SK-N-SH treated with all-trans-retinoic acid at 6 μM for 48 hours (cell line): ENCODE data around the gene ARFGAP3.

Experiments
- ATAC-seq: fragments of 200-7000 bp; cut with Tn5 transposase; 3 replicates; pipeline ENCODE4 v1.9.1; 2020; ENCODE audit warnings: mild to moderate bottlenecking, moderate library complexity
- ARNTL ChIP-seq: fragments of 450-650 bp; formaldehyde crosslinking; IDR thresholded peaks from 2 replicates; pipeline ENCODE4 v1.5.0; 2020; ENCODE audit warnings: low read depth, mild to moderate bottlenecking, moderate library complexity, borderline replicate concordance
- BACH2 ChIP-seq: fragments of 250-450 bp; sonication (Bioruptor Pico); IDR thresholded peaks from 2 replicates; pipeline ENCODE4 v1.9.0; 2021; ENCODE audit warnings: mild to moderate bottlenecking, borderline replicate concordance
- CREB5 ChIP-seq: fragments of 250-450 bp; sonication (Bioruptor Pico); IDR thresholded peaks from 2 replicates; pipeline ENCODE4 v1.5.1; 2020; ENCODE audit warnings: low read depth, mild to moderate bottlenecking, moderate library complexity
- CSDC2 ChIP-seq: fragments of 250-450 bp; sonication (Bioruptor Pico); IDR thresholded peaks from 2 replicates; pipeline ENCODE4 v1.5.0; 2020; ENCODE audit warnings: mild to moderate bottlenecking, moderate library complexity
- ESRRG ChIP-seq: fragments of 250-450 bp; sonication (Bioruptor Pico); IDR thresholded peaks from 2 replicates; pipeline ENCODE4 v1.6.1; 2021; ENCODE audit warnings: mild to moderate bottlenecking
- GLIS3 ChIP-seq: fragments of 250-450 bp; sonication (Bioruptor Pico); IDR thresholded peaks from 2 replicates; pipeline ENCODE4 v1.5.0; 2020; ENCODE audit warnings: mild to moderate bottlenecking, moderate library complexity
- ISL1 ChIP-seq: fragments of 250-450 bp; sonication (Bioruptor Pico); IDR thresholded peaks from 2 replicates; pipeline ENCODE4 v2.1.2; 2022; ENCODE audit warnings: mild to moderate bottlenecking, moderate library complexity
- OSR1 ChIP-seq: fragments of 250-450 bp; sonication (Bioruptor Pico); IDR thresholded peaks from 2 replicates; pipeline ENCODE4 v1.8.0; 2022; ENCODE audit warnings: moderate library complexity, mild to moderate bottlenecking, inconsistent platforms
- PATZ1 ChIP-seq: fragments of 250-450 bp; sonication (Bioruptor Pico); IDR thresholded peaks from 2 replicates; pipeline ENCODE4 v1.8.0; 2020; ENCODE audit warnings: mild to moderate bottlenecking, moderate library complexity, borderline replicate concordance
- POU6F1 ChIP-seq: fragments of 250-450 bp; sonication (Bioruptor Pico); IDR thresholded peaks from 2 replicates; pipeline ENCODE4 v1.8.0; 2021; ENCODE audit warnings: low read depth, mild to moderate bottlenecking, moderate library complexity, borderline replicate concordance
- PPARA ChIP-seq: fragments of 250-450 bp; sonication (Bioruptor Pico); IDR thresholded peaks from 2 replicates; pipeline ENCODE4 v1.5.0; 2020; ENCODE audit warnings: mild to moderate bottlenecking, borderline replicate concordance
- RARB ChIP-seq: fragments of 250-450 bp; sonication (Bioruptor Pico); IDR thresholded peaks from 2 replicates; pipeline ENCODE4 v1.8.0; 2021; ENCODE audit warnings: mild to moderate bottlenecking, moderate library complexity
- SNAI2 ChIP-seq: fragments of 250-450 bp; sonication (Bioruptor Pico); IDR thresholded peaks from 2 replicates; pipeline ENCODE4 v1.5.0; 2020; ENCODE audit warnings: mild to moderate bottlenecking, moderate library complexity
- TCF4 ChIP-seq: fragments of 250-450 bp; sonication (Bioruptor Pico); IDR thresholded peaks from 2 replicates; pipeline ENCODE4 v1.8.0; 2021; ENCODE audit warnings: mild to moderate bottlenecking, moderate library complexity, borderline replicate concordance
- TOX ChIP-seq: fragments of 250-450 bp; sonication (Bioruptor Pico); IDR thresholded peaks from 2 replicates; pipeline ENCODE4 v1.8.0; 2021; ENCODE audit warnings: mild to moderate bottlenecking, moderate library complexity, borderline replicate concordance
- TSHZ2 ChIP-seq: fragments of 250-450 bp; sonication (Bioruptor Pico); IDR thresholded peaks from 2 replicates; pipeline ENCODE4 v1.5.0; 2020; ENCODE audit warnings: mild to moderate bottlenecking, moderate library complexity
- ZC3H10 ChIP-seq: fragments of 250-450 bp; sonication (Bioruptor Pico); IDR thresholded peaks from 2 replicates; pipeline ENCODE4 v1.5.1; 2021; ENCODE audit warnings: mild to moderate bottlenecking, moderate library complexity
- ZFP3 ChIP-seq: fragments of 250-450 bp; sonication (Bioruptor Pico); IDR thresholded peaks from 2 replicates; pipeline ENCODE4 v1.5.0; 2020; ENCODE audit warnings: mild to moderate bottlenecking, moderate library complexity
- ZFP30 ChIP-seq: fragments of 450-650 bp; formaldehyde crosslinking; IDR thresholded peaks from 2 replicates; pipeline ENCODE4 v1.5.0; 2022; ENCODE audit warnings: mild to moderate bottlenecking, moderate library complexity
- ZNF565 ChIP-seq: fragments of 450-650 bp; formaldehyde crosslinking; conservative IDR thresholded peaks from 2 replicates; pipeline ENCODE4 v1.5.0; 2020; ENCODE audit warnings: low read depth, mild to moderate bottlenecking, moderate library complexity
- ZNF70 ChIP-seq: fragments of 450-650 bp; formaldehyde crosslinking; IDR thresholded peaks from 2 replicates; pipeline ENCODE4 v1.5.0; 2020; ENCODE audit warnings: mild to moderate bottlenecking, moderate library complexity
- ZNF8 ChIP-seq: fragments of 450-650 bp; formaldehyde crosslinking; IDR thresholded peaks from 2 replicates; pipeline ENCODE4 v1.5.0; 2020; ENCODE audit warnings: mild to moderate bottlenecking, moderate library complexity

Gene ARFGAP3

GRCh38 chr22:42817556-42817955 lies 39.5 kb downstream of the ARFGAP3 start (continued):
- TF ChIP-seq PATZ1, result no peak
- TF ChIP-seq BACH2, result no peak
- TF ChIP-seq OSR1, result no peak
- TF ChIP-seq ISL1, result no peak
- TF ChIP-seq PPARA (CRISPR knock-in tag), result no peak
- TF ChIP-seq ZNF565, result no peak
- no peak for TF ChIP-seq CREB5 (CRISPR knock-in tag)

GRCh38 chr22:42816336-42816735 lies 40.7 kb downstream of the ARFGAP3 start:
- no peak for TF ChIP-seq PPARA (CRISPR knock-in tag)

GRCh38 chr22:42814616-42815015 lies 42.5 kb downstream of the ARFGAP3 start:
- TF ChIP-seq PATZ1 (no peak), ZNF70 (CRISPR knock-in tag) (no peak), ZC3H10 (CRISPR knock-in tag) (no peak), TSHZ2 (CRISPR knock-in tag) (no peak), SNAI2 (CRISPR knock-in tag) (no peak), POU6F1 (no peak), ESRRG (CRISPR knock-in tag) (no peak), ZNF8 (CRISPR knock-in tag) (no peak), GLIS3 (no peak), BACH2 (no peak), ZFP30 (CRISPR knock-in tag) (no peak), TOX (no peak), PPARA (CRISPR knock-in tag) (no peak), OSR1 (no peak), CSDC2 (CRISPR knock-in tag) (no peak), RARB (CRISPR knock-in tag) (no peak), ZNF565 (no peak), TCF4 (CRISPR knock-in tag) (no peak), ISL1 (no peak), ZFP3 (CRISPR knock-in tag) (no peak)
- no peak for ATAC-seq

More at GRCh38 chr22:42816336-42816735, 40.7 kb downstream of the ARFGAP3 start:
- ATAC-seq, result no peak

- no peak for TF ChIP-seq ZFP30 (CRISPR knock-in tag)
- no peak for TF ChIP-seq RARB (CRISPR knock-in tag)
- no peak for TF ChIP-seq ARNTL (CRISPR knock-in tag)
- ATAC-seq, result no peak
Observed at GRCh38 chr22:42814215-42814614, 42.9 kb downstream of the ARFGAP3 start.
